Glutamatergic neuron (in vitro differentiated cells): ENCODE results near the gene PPP5C. TPM values are rescaled to one million over a fixed set of nuclear protein-coding genes. Genes with fewer than 3 reads are reported as not detected.
A peak's percentile ranks its signal among the peaks of the same experiment; 100 is the strongest.

Experiments
- DNase-seq: peaks from one replicate; pipeline ENCODE4 v3.0.0; 2022
- H3K27ac Mint-ChIP-seq: one replicate; pipeline ENCODE4 v1.8.0; 2020; ENCODE audit warnings: mild to moderate bottlenecking, mixed read lengths, inconsistent platforms; ENCODE audit not compliant: unreplicated experiment
- H3K27me3 Mint-ChIP-seq: one replicate; pipeline ENCODE4 v1.8.0; 2020; ENCODE audit warnings: mild to moderate bottlenecking, moderate library complexity, mixed read lengths, inconsistent platforms; ENCODE audit not compliant: unreplicated experiment
- H3K36me3 Mint-ChIP-seq: one replicate; pipeline ENCODE4 v1.8.0; 2020; ENCODE audit warnings: mild to moderate bottlenecking, mixed read lengths, inconsistent platforms; ENCODE audit not compliant: unreplicated experiment
- H3K4me1 Mint-ChIP-seq: one replicate; pipeline ENCODE4 v1.8.0; 2020; ENCODE audit warnings: mild to moderate bottlenecking, low read depth, mixed read lengths, inconsistent platforms; ENCODE audit not compliant: unreplicated experiment
- H3K4me3 Mint-ChIP-seq: one replicate; pipeline ENCODE4 v1.8.0; 2020; ENCODE audit warnings: mild to moderate bottlenecking, mixed read lengths, inconsistent platforms; ENCODE audit not compliant: unreplicated experiment
- H3K9me3 Mint-ChIP-seq: one replicate; pipeline ENCODE4 v1.8.0; 2020; ENCODE audit warnings: mild to moderate bottlenecking, moderate library complexity, mixed read lengths, inconsistent platforms; ENCODE audit not compliant: unreplicated experiment
- CTCF ChIP-seq: fragments of 200-600 bp; sonication (generic); IDR thresholded peaks from one replicate; pipeline ENCODE4 v1.5.0; 2021; ENCODE audit not compliant: partially characterized antibody, unreplicated experiment
- total RNA-seq: library from RNA; stranded (reverse); fragmentation: NEBNext Ultra II Directional; extraction: Animal tissue kit (Norgen Biotek cat#: 25700); gene quantifications from one replicate; pipeline ENCODE4 v1.2.1, GENCODE V29; 2021; ENCODE audit not compliant: unreplicated experiment

PPP5C gene
- total RNA-seq, 1 donor from 2014 or later = 85.8 TPM

GRCh38 chr19:46330319-46330918, 16.5 kb upstream of the PPP5C start:
- H3K9me3 Mint-ChIP-seq = peaks cover 13% of the 10 kb centered on the region
- H3K36me3 Mint-ChIP-seq = peaks cover 33% of the 10 kb centered on the region
- no peak for DNase-seq
- H3K27ac Mint-ChIP-seq = peak overlapping the region; percentile 26
- peaks cover 8% of the 10 kb centered on the region for H3K27me3 Mint-ChIP-seq
- TF ChIP-seq CTCF = no peak
- H3K4me1 Mint-ChIP-seq = peaks cover 2% of the 10 kb centered on the region
- H3K4me3 Mint-ChIP-seq = no peak overlapping the region

GRCh38 chr19:46337487-46337886, 9.4 kb upstream of the PPP5C start:
- Mint-ChIP-seq H3K27ac (no peak overlapping the region), H3K4me3 (no peak overlapping the region), H3K4me1 (peaks cover 2% of the 10 kb centered on the region), H3K9me3 (peaks cover 2% of the 10 kb centered on the region), H3K27me3 (peaks cover 3% of the 10 kb centered on the region), H3K36me3 (no peaks in the 10 kb centered on the region)
- DNase-seq = no peak
- TF ChIP-seq CTCF = no peak

GRCh38 chr19:46339446-46339845, 7.4 kb upstream of the PPP5C start:
- no peak for DNase-seq
- Mint-ChIP-seq H3K36me3 (no peaks in the 10 kb centered on the region), H3K27me3 (peaks cover 5% of the 10 kb centered on the region), H3K4me1 (peaks cover 2% of the 10 kb centered on the region), H3K9me3 (peaks cover 2% of the 10 kb centered on the region), H3K4me3 (no peak overlapping the region), H3K27ac (no peak overlapping the region)
- TF ChIP-seq CTCF = no peak

- Mint-ChIP-seq H3K36me3 (no peaks in the 10 kb centered on the region), H3K4me1 (peaks cover 2% of the 10 kb centered on the region), H3K9me3 (peaks cover 2% of the 10 kb centered on the region), H3K27me3 (peaks cover 5% of the 10 kb centered on the region), H3K27ac (no peak overlapping the region), H3K4me3 (no peak overlapping the region)
- DNase-seq = no peak
- TF ChIP-seq CTCF = no peak
Measured at GRCh38 chr19:46340051-46340659, 6.7 kb upstream of the PPP5C start.

- H3K27me3 Mint-ChIP-seq = peaks cover 6% of the 10 kb centered on the region
- H3K36me3 Mint-ChIP-seq = no peaks in the 10 kb centered on the region
- TF ChIP-seq CTCF = no peak
- no peak overlapping the region for H3K4me3 Mint-ChIP-seq
- peaks cover 2% of the 10 kb centered on the region for H3K4me1 Mint-ChIP-seq
- DNase-seq = no peak
- H3K9me3 Mint-ChIP-seq = peaks cover 5% of the 10 kb centered on the region
- H3K27ac Mint-ChIP-seq = no peak overlapping the region
Measured at GRCh38 chr19:46341937-46342336, 5.0 kb upstream of the PPP5C start.
